IMR-90 (cell line): Measurements from ENCODE around the gene CCDC88C. TPM values are rescaled to one million over a fixed set of nuclear protein-coding genes. Genes with fewer than 3 reads are reported as not detected.

Source experiments
- ATAC-seq: fragments of 200-7000 bp; cut with Tn5 transposase; 2 replicates; pipeline ENCODE4 v1.9.1; 2020; ENCODE audit warnings: low read depth, mild to moderate bottlenecking, moderate library complexity
- BruUV-seq: library from RNA; stranded (reverse); fragments of 400-500 nt; replicated peaks from 2 replicates; lab custom pipeline; 2021; lab: Mats Ljungman, UMichigan
- CTCF ChIA-PET: fragments of 300-600 bp; formaldehyde crosslinking; extraction: SDS; loops from one replicate; lab custom pipeline; 2021; ENCODE audit warnings: antibody characterized with exemption; lab: Yijun Ruan, JAX
- POLR2A ChIA-PET: fragments of 300-600 bp; sonication (Branson Sonifier 250); formaldehyde crosslinking; loops from one replicate; lab custom pipeline; 2022; ENCODE audit warnings: antibody characterized with exemption; ENCODE audit not compliant: unreplicated experiment; lab: Charles Lee
- DNase-seq: peaks from one replicate; pipeline ENCODE4 v3.0.0; 2013
- H2AFZ ChIP-seq: replicated peaks from 2 replicates; pipeline ENCODE3; 2013; ENCODE audit warnings: low read length, mild to moderate bottlenecking; ENCODE audit not compliant: poor library complexity
- H2AK5ac ChIP-seq: 2 replicates; pipeline ENCODE4 v1.6.1; 2013; ENCODE audit warnings: low read depth, low read length, inconsistent platforms
- H2AK9ac ChIP-seq: replicated peaks from 2 replicates; pipeline ENCODE3; 2013; ENCODE audit warnings: mild to moderate bottlenecking, low read depth, low read length, moderate library complexity; ENCODE audit not compliant: poor library complexity
- H2BK120ac ChIP-seq: 2 replicates; pipeline ENCODE4 v1.6.1; 2013; ENCODE audit warnings: low read depth, low read length, inconsistent platforms
- H2BK15ac ChIP-seq: 3 replicates; pipeline ENCODE4 v1.6.1; 2013; ENCODE audit warnings: low read depth, low read length, inconsistent platforms
- H2BK20ac ChIP-seq: 2 replicates; pipeline ENCODE4 v1.6.1; 2013; ENCODE audit warnings: low read depth, mild to moderate bottlenecking, inconsistent platforms, low read length, moderate library complexity
- H2BK5ac ChIP-seq: 2 replicates; pipeline ENCODE4 v1.6.1; 2013; ENCODE audit warnings: mild to moderate bottlenecking, low read depth, low read length, inconsistent platforms; ENCODE audit not compliant: poor library complexity, severe bottlenecking
- H3K14ac ChIP-seq: replicated peaks from 2 replicates; pipeline ENCODE4 v1.6.1; 2013; ENCODE audit warnings: low read depth, low read length, inconsistent platforms
- H3K18ac ChIP-seq: 2 replicates; pipeline ENCODE4 v1.6.1; 2013; ENCODE audit warnings: low read depth, low read length, control low read depth
- H3K23ac ChIP-seq: 2 replicates; pipeline ENCODE4 v1.6.1; 2013; ENCODE audit warnings: low read depth, low read length, inconsistent platforms
- H3K27ac ChIP-seq: 2 replicates; pipeline ENCODE4 v1.5.1; 2013; ENCODE audit warnings: mild to moderate bottlenecking, control low read depth, low read length; ENCODE audit not compliant: insufficient read depth
- H3K27me3 ChIP-seq: 2 replicates; pipeline ENCODE4 v1.6.1; 2013; ENCODE audit warnings: low read length; ENCODE audit not compliant: control insufficient read depth, insufficient read depth
- H3K36me3 ChIP-seq: 2 replicates; pipeline ENCODE4 v1.6.1; 2013; ENCODE audit warnings: low read length, mixed read lengths; ENCODE audit not compliant: control insufficient read depth, insufficient read depth
- H3K4ac ChIP-seq: 2 replicates; pipeline ENCODE4 v1.6.1; 2013; ENCODE audit warnings: low read depth, low read length, inconsistent platforms
- H3K4me1 ChIP-seq: 2 replicates; pipeline ENCODE4 v1.6.1; 2013; ENCODE audit warnings: low read length, mixed read lengths; ENCODE audit not compliant: control insufficient read depth, insufficient read depth
- H3K4me2 ChIP-seq: 2 replicates; pipeline ENCODE4 v1.6.1; 2013; ENCODE audit warnings: low read depth, mild to moderate bottlenecking, control low read depth, low read length, moderate library complexity
- H3K4me3 ChIP-seq: 2 replicates; pipeline ENCODE4 v1.5.1; 2013; ENCODE audit warnings: low read depth, mild to moderate bottlenecking, control low read depth, low read length, moderate library complexity; ENCODE audit not compliant: insufficient read depth
- H3K56ac ChIP-seq: 2 replicates; pipeline ENCODE4 v1.6.1; 2013; ENCODE audit warnings: low read length, inconsistent platforms; ENCODE audit not compliant: insufficient read depth; ENCODE audit errors: extremely low read depth
- H3K79me1 ChIP-seq, 2 experiments: 2 replicates each; pipeline ENCODE4 v1.6.1; 2013; ENCODE audit warnings: low read length in 2 of 2, inconsistent platforms in 1 of 2, low read depth in 1 of 2
- H3K9ac ChIP-seq: 2 replicates; pipeline ENCODE4 v1.6.1; 2013; ENCODE audit warnings: low read depth, low read length, control low read depth
- H3K9me1 ChIP-seq: 2 replicates; pipeline ENCODE4 v1.6.1; 2013; ENCODE audit warnings: low read length, inconsistent platforms; ENCODE audit not compliant: insufficient read depth
- H3K9me3 ChIP-seq: 2 replicates; pipeline ENCODE4 v1.6.1; 2013; ENCODE audit warnings: low read length; ENCODE audit not compliant: control insufficient read depth, insufficient read depth
- H4K20me1 ChIP-seq: 2 replicates; pipeline ENCODE4 v1.6.1; 2013; ENCODE audit warnings: low read length, inconsistent platforms; ENCODE audit not compliant: insufficient read depth
- H4K5ac ChIP-seq: 2 replicates; pipeline ENCODE4 v1.6.1; 2013; ENCODE audit warnings: mild to moderate bottlenecking, low read depth, low read length, control low read depth
- H4K8ac ChIP-seq, 2 experiments: 2 replicates each; pipeline ENCODE4 v1.6.1; 2013; ENCODE audit warnings: low read depth in 2 of 2, low read length in 2 of 2, control low read depth in 1 of 2, inconsistent platforms in 1 of 2
- H4K91ac ChIP-seq: 2 replicates; pipeline ENCODE4 v1.6.1; 2013; ENCODE audit warnings: low read depth, low read length, inconsistent platforms; ENCODE audit not compliant: insufficient read depth
- CEBPB ChIP-seq: IDR thresholded peaks from 2 replicates; pipeline ENCODE4 v1.6.1; 2012; ENCODE audit warnings: low read depth, low read length, improper control_type of control experiment
- CHD1 ChIP-seq: IDR thresholded peaks from 2 replicates; pipeline ENCODE4 v1.6.1; 2012; ENCODE audit warnings: low read depth, low read length, improper control_type of control experiment
- NFE2L2 ChIP-seq: fragments of 150-350 bp; IDR thresholded peaks from 2 replicates; pipeline ENCODE4 v1.6.1; 2016; ENCODE audit warnings: low read depth, mild to moderate bottlenecking, low read length
- SMC3 ChIP-seq: fragments of 150-350 bp; IDR thresholded peaks from 2 replicates; pipeline ENCODE4 v1.6.1; 2016; ENCODE audit warnings: low read depth, mild to moderate bottlenecking, antibody characterized with exemption, low read length, moderate library complexity
- WGBS, 2 experiments: methylation state at CpG; one replicate each; pipeline versions ENCODE4 v1.1.5 to v1.1.7; 2013; ENCODE audit warnings: missing lambda C conversion rate in 2 of 2; ENCODE audit not compliant: insufficient read length in 1 of 2; ENCODE audit errors: extremely low coverage in 2 of 2; 5-methylcytosine and 5-hydroxymethylcytosine counted together
- dilution Hi-C: fragments of 300-500 bp; cut with HindIII; formaldehyde crosslinking; loops from one replicate; pipeline ENCODE4 v1.14.3; 2018; ENCODE audit warnings: low sequenced_read_pairs; ENCODE audit not compliant: unreplicated experiment
- in situ Hi-C: fragments of 300-500 bp; cut with MboI; formaldehyde crosslinking; loops from 3 replicates; pipeline ENCODE4 v1.14.3; 2019; ENCODE audit warnings: low sequenced_read_pairs, inconsistent platforms, mixed read lengths
- intact Hi-C: fragments of 100-400 bp; cut with micrococcal nuclease; formaldehyde crosslinking; loops from 2 replicates; pipeline ENCODE4 v1.10.0; 2022
- polyA plus RNA-seq, 3 experiments: library from polyadenylated mRNA; depleted of rRNA; stranded (reverse); fragments of >200 nt; gene quantifications; 2 replicates each; pipeline ENCODE4 v1.2.3, GENCODE V29; 2012; ENCODE audit warnings: low replicate concordance in 1 of 3
- total RNA-seq: library from RNA; depleted of rRNA; stranded (reverse); fragments of >200 nt; gene quantifications from 2 replicates; pipeline ENCODE4 v1.2.3, GENCODE V29; 2012

CCDC88C gene
- total and polyA plus RNA-seq, 2 of the 4 experiments (the other 2 are of a cell fraction), result 0.17 to 0.18 TPM

DNA sequence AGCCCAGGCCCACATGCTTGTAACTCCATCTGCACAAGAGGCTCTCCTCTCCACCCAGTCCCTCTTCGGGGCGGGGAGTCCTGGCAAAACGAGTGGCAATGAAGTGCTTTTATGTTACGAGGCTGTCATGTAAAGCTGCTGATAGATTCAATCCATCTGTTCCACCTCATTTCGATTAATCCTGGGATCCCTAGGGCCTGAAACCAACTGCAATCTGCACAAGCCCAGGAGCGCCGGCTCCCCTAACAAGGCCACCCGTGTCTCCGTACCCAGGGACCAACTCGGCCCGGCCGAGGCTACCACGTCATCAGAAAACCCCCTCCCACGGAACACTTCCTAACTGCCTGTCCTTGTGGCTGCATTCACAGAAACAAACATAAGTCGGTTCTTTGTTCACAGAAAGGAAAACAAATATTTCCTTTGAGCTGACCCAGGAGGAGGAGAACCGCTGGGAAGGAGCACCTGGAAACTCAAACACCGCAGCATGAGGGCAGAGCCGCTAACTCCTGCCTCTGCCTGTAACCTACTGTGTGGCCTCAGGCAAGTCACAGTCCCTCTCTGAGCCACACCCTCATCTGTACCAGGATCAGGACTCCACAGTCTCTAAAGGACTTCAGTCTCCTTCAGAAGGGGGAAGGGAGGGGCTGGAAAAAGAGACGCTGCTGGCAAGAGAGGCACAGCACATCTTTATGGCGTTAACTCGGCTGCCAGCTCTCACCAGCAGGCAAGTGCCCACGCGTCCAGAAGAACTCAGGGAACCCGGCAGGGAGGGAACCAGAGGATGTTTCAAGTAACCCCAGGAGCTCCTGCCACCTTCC, 47.8 kb downstream of the CCDC88C start:
- Histone ChIP-seq H3K9ac (no peak overlapping the region), H3K9me3 (no peaks in the 10 kb centered on the region), H3K14ac (no peak overlapping the region), H2BK120ac (no peak overlapping the region), H3K18ac (no peak overlapping the region), H2BK15ac (no peak overlapping the region), H3K36me3 (no peaks in the 10 kb centered on the region), H3K4ac (no peak overlapping the region), H4K91ac (no peak overlapping the region), H2AFZ (peak overlapping the region; percentile 17), H3K27me3 (peaks cover 4% of the 10 kb centered on the region; the same call in 1 of the 2 replicates), H4K20me1 (no peaks in the 10 kb centered on the region), H2BK20ac (no peak overlapping the region), H4K8ac (no peak overlapping the region), H2AK5ac (no peak overlapping the region), H3K56ac (no peak overlapping the region), H3K27ac (no peak overlapping the region), H2AK9ac (no peak overlapping the region), H3K23ac (no peak overlapping the region), H3K4me2 (no peak overlapping the region; the same call in 1 of the 2 replicates), H3K9me1 (no peaks in the 10 kb centered on the region), H3K79me1 (no peaks in the 10 kb centered on the region), H4K5ac (no peak overlapping the region), H2BK5ac (no peak overlapping the region), H3K4me1 (no peaks in the 10 kb centered on the region), H3K4me3 (no peak overlapping the region)
- ChIA-PET POLR2A (no interaction called here), CTCF (no interaction called here)
- dilution Hi-C loops (no loop called here), intact Hi-C loops (no loop called here), in situ Hi-C loops (no loop called here)
- DNase-seq (no peak), ATAC-seq (no peak)
- 32% methylated on average over 6 of the region's 24 CpGs; no CpG with 5 or more reads in 1 of the 2 experiments for WGBS, 2 experiments
- TF ChIP-seq SMC3 (no peak), CHD1 (no peak), NFE2L2 (no peak), CEBPB (no peak)
- no TSS peak for BruUV-seq
